Stimulated activated CD4-positive, alpha-beta T cell treated with anti-CD3 and anti-CD28 coated beads, Interleukin-1b, Interleukin-23, amount 100 ng/mL, for 1 hour (primary cell): Measurements from ENCODE around the gene AFF3.

Experiments used
- DNase-seq, 2 donors: peaks; one replicate each; pipeline ENCODE4 v3.0.0-alpha.2; 2020; ENCODE audit warnings: low read depth in 2 of 2

The AFF3 gene

GRCh38 chr2:100043891-100044255, 98.5 kb downstream of the AFF3 start:
- DNase-seq, result no peak

DNA sequence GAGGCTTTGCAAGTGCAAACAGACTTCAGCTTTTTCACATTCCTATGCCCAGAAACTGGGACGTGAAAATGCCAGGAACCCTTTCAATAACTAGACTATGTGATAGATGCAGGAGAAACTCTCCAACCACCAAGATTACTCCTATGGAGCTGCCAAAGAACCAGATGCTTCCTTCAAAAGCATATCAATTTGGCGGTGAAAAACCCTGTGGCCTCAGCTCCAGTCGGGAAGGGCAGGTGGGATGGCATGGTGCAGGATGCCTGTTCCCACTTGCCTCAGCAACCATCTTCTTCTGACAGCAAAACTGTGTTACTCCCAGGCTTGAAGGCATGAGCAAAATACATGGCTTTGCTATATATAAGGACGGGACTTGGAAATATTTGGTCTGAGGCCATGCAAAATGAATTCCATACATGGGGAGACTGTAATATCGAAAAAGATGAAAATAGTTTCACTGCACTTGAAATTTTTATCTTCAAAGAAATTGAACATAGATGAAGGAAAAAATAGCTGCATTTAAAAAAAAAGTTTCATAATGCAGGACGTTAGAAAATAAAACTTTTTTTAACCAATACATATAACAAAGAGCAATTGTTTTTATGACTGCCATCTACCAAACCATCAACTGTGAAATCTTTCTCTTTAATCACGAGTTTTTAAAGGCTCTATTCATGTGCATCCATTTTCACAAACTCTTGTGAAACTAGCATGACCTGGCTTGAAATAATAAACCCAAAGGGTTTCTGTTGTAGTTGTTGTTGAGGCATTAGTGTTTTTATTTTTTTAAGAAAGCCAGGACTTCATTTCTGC, 99.1 kb downstream of the AFF3 start:
- DNase-seq, result no peak

DNA sequence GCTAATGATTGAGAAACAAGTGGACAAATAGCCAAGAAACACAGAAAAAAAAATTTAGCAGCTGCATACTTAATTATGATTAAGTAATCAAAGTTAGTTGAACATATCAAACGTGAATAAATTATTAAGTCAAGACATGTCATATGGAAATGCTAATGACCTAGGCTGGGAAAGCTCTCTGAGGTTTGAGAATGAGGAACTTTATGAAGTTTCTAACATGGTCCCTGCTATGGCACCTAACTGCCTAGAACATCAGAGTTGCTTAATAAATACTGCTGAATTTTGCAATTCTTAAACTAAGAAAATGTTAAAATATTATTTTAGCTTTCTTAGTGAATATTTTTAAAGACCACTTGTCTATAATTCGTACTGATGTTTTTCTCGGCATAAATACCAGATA, 99.8 kb downstream of the AFF3 start:
- no peak for DNase-seq

DNA sequence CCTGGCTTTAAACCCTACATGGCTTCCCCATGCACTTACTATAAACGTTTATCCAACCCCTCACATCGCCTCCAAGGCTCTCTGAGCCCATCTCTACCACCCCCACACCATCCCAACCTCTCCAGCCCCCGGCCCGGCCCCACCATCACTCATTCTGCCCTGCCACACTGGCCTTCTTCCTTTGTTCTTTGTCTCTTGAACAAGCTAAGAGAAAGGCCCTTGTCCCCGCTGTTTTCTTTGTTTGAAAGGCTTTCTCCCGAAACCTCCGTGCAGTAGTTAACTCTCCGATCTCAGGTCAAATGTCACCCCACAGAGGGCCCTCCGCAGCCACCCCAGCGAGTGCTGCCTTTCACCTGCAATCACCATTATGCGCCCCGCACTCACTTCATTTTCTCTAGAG, 100.4 kb downstream of the AFF3 start:
- no peak for DNase-seq

- no peak for DNase-seq
These were observed 101.0 kb downstream of the AFF3 start for GRCh38 chr2:100041385-100041784.

- DNase-seq, result no peak
These were observed 101.5 kb downstream of the AFF3 start for GRCh38 chr2:100040906-100041305.

GRCh38 chr2:100039291-100039980, 103.0 kb downstream of the AFF3 start:
- no peak for DNase-seq

DNA sequence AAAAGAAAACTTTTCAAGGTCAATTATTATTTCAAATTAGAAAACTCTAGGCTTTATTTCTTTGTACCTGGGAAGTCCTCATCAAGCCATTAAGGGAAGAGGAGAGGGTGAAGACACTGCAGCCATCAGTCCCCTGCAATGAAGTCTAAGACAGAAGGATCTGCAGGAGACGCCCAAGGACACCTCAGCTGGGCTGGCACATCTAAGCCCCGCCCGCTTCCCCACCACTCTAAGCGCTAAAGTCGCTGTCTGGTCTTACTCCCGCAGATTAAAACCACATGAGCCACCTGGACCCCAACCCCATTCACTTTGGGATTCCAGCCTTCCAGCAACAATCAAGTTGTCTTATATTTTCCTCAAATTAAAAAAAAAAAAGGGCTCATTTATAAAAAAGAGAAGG, 104.4 kb downstream of the AFF3 start:
- no peak for DNase-seq

DNA sequence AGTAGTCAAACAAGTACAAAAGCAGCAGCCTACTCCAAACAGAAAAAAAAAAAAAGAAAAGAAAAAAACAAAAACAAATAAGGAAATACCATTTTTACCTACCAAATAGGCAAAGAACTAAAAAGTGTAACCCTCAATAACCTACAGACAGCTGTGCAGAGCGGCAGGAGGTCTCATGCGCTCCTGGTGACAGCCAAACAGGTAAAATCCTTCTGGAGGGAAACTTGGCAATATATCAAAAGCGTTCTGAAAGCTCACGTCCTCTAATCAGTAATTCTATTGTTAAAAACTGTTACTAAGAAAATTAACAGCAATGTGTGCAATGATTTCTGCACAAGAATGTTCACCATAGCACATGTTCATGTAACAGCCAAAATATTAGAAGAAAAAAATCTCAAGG, 105.6 kb downstream of the AFF3 start:
- no peak for DNase-seq

GRCh38 chr2:100036026-100036425, 106.4 kb downstream of the AFF3 start:
- no peak for DNase-seq

GRCh38 chr2:100034431-100034830, 108.0 kb downstream of the AFF3 start:
- no peak for DNase-seq

- no peak for DNase-seq
These were observed 108.4 kb downstream of the AFF3 start for GRCh38 chr2:100033976-100034375.

- DNase-seq, result no peak
These were observed 110.8 kb downstream of the AFF3 start for GRCh38 chr2:100031604-100032003.

GRCh38 chr2:100029460-100029859, 112.9 kb downstream of the AFF3 start:
- DNase-seq, result no peak

- no peak for DNase-seq
These were observed 120.5 kb downstream of the AFF3 start for GRCh38 chr2:100021791-100022340.

DNA sequence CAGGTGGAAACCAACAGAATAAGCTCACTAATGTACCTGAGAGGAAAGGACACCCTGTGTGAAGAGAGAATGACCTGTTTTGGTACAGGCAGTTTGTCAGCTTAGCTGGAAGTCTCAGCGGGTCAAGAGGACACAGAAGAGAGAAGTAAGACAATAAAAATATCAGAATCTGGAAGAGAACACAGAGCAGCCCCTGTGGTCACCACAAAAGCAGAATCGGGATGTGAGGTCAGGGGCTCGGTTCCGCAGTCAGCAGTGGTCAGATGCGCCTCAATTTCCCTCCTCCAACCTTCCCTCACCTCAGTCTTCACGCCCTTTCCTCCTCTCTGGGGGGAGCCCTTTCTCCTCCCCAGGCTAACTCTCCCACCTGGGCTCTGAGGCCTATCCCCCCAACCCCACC, 122.9 kb downstream of the AFF3 start:
- no peak for DNase-seq

DNA sequence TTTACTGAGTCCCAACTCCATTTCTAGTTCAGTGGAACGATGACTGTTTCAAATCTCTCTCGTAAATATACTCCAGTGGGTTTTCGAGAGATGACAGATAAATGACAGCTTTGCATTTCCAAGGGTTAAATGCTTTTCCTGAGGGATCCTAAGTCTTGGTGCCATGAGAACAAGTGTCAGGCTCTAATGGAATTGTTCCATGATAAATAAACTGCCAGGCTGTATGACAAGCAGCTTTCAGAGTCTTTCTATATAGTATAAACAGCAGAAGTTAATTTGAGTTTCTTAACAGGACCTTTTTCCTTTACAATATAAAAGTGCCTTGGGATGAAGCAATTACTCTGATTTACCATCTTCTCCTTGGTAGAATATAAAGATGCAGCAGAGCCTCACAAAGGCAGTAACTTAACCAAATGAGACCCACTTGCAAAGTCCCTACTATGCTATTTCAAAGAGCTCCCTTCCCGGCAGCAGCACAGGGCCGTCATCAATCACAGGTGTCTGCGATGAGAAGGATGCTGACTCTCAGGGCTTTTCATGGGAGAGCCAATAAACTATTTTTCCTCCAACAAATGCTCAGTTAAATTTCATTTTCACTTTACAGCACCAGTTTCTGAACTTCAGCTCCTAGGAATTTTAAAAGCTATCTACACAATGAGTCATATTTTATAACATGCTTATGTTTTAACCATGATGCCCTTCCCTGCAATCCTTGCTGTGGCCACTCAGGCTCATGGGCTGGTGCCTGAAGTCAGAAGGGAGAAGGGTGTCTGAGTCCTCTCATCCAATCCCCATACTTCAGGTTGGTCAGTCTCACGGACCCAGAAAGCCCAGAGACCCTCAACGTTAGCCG, 123.8 kb downstream of the AFF3 start:
- no peak for DNase-seq

GRCh38 chr2:100017633-100018032, 124.8 kb downstream of the AFF3 start:
- DNase-seq, result no peak

DNA sequence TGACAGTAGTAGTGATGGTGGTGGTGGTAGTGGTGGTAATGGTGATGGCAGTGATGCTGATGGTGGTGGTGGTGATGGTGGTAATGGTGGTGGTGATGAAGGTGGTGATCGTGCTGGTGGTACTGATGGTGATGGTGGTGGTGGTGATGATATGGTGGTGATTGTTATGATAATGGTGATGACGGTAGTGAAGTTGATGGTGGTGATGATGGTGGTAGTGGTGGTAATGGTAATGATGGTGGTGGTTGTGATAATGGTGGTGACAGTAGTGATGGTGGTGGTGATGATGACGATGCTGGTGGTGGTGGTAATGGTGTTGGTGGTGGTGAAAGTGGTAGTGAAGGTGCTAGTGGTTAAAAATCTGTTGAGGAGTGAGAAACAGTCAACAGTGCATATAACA, 125.6 kb downstream of the AFF3 start:
- DNase-seq, result no peak

GRCh38 chr2:100015849-100016248, 126.5 kb downstream of the AFF3 start:
- DNase-seq, result no peak

- DNase-seq, result no peak
These were observed 128.3 kb downstream of the AFF3 start for GRCh38 chr2:100013892-100014677.
